GM21515 (cell line): ENCODE data around the gene ARL14EP.

Experiments
- ATAC-seq: cut with Tn5 transposase; IDR thresholded peaks from one replicate; pipeline ENCODE4 v1.9.1; 2021; ENCODE audit not compliant: unreplicated experiment

Gene ARL14EP

GRCh38 chr11:30322826-30323710 is at the start of gene ARL14EP:
TSS of gene ARL14EP (plus strand) at chr11:30323104. CDS start at chr11:30330949, 7,845 bp downstream.
- ATAC-seq: peak; percentile 98

GRCh38 chr11:30277176-30277575 is 45.7 kb upstream of the ARL14EP start:
- ATAC-seq: no peak

- ATAC-seq: no peak
Observed at GRCh38 chr11:30279796-30280195, 43.1 kb upstream of the ARL14EP start.

- peak; percentile 42 for ATAC-seq
Observed at GRCh38 chr11:30281476-30282288, 41.2 kb upstream of the ARL14EP start.

- ATAC-seq: peak; percentile 75
Observed at GRCh38 chr11:30282289-30282631, 40.6 kb upstream of the ARL14EP start.

- no peak for ATAC-seq
Observed at GRCh38 chr11:30284836-30285235, 38.1 kb upstream of the ARL14EP start.

- ATAC-seq: no peak
Observed at GRCh38 chr11:30285416-30286121, 37.3 kb upstream of the ARL14EP start.

- ATAC-seq: no peak
Observed at GRCh38 chr11:30291331-30291730, 31.6 kb upstream of the ARL14EP start.

- ATAC-seq: no peak
Observed at GRCh38 chr11:30292545-30292944, 30.4 kb upstream of the ARL14EP start.

- ATAC-seq: no peak
Observed at GRCh38 chr11:30295178-30295885, 27.6 kb upstream of the ARL14EP start.

GRCh38 chr11:30304620-30305019 is 18.3 kb upstream of the ARL14EP start:
- no peak for ATAC-seq

GRCh38 chr11:30310623-30311022 is 12.3 kb upstream of the ARL14EP start:
- peak; percentile 93 for ATAC-seq

- ATAC-seq: no peak
Observed at GRCh38 chr11:30311189-30311588, 11.7 kb upstream of the ARL14EP start.

GRCh38 chr11:30312243-30312642 is 10.7 kb upstream of the ARL14EP start:
- no peak for ATAC-seq

- ATAC-seq: no peak
Observed at GRCh38 chr11:30313580-30313979, 9.3 kb upstream of the ARL14EP start.

- ATAC-seq: no peak
Observed at GRCh38 chr11:30314625-30315024, 8.3 kb upstream of the ARL14EP start.

- no peak for ATAC-seq
Observed at GRCh38 chr11:30316237-30316636, 6.7 kb upstream of the ARL14EP start.

- peak; percentile 58 for ATAC-seq
Observed at GRCh38 chr11:30317030-30317429, 5.9 kb upstream of the ARL14EP start.

- no peak for ATAC-seq
Observed at GRCh38 chr11:30321321-30321720, 1.6 kb upstream of the ARL14EP start.

- ATAC-seq: no peak
Observed at GRCh38 chr11:30322191-30322590, 713 bp upstream of the ARL14EP start.
